ENCODE data around the gene LAMA5. TPM values are rescaled to one million over a fixed set of nuclear protein-coding genes. Genes with fewer than 3 reads are reported as not detected.

LAMA5 gene, protein sequence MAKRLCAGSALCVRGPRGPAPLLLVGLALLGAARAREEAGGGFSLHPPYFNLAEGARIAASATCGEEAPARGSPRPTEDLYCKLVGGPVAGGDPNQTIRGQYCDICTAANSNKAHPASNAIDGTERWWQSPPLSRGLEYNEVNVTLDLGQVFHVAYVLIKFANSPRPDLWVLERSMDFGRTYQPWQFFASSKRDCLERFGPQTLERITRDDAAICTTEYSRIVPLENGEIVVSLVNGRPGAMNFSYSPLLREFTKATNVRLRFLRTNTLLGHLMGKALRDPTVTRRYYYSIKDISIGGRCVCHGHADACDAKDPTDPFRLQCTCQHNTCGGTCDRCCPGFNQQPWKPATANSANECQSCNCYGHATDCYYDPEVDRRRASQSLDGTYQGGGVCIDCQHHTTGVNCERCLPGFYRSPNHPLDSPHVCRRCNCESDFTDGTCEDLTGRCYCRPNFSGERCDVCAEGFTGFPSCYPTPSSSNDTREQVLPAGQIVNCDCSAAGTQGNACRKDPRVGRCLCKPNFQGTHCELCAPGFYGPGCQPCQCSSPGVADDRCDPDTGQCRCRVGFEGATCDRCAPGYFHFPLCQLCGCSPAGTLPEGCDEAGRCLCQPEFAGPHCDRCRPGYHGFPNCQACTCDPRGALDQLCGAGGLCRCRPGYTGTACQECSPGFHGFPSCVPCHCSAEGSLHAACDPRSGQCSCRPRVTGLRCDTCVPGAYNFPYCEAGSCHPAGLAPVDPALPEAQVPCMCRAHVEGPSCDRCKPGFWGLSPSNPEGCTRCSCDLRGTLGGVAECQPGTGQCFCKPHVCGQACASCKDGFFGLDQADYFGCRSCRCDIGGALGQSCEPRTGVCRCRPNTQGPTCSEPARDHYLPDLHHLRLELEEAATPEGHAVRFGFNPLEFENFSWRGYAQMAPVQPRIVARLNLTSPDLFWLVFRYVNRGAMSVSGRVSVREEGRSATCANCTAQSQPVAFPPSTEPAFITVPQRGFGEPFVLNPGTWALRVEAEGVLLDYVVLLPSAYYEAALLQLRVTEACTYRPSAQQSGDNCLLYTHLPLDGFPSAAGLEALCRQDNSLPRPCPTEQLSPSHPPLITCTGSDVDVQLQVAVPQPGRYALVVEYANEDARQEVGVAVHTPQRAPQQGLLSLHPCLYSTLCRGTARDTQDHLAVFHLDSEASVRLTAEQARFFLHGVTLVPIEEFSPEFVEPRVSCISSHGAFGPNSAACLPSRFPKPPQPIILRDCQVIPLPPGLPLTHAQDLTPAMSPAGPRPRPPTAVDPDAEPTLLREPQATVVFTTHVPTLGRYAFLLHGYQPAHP (N-terminal part only)
- 100 to 1,000 TPM in 3 of 4 donors, 10 to 100 TPM in 1; 93.9 to 179 (median 117) TPM for total RNA-seq

DNA sequence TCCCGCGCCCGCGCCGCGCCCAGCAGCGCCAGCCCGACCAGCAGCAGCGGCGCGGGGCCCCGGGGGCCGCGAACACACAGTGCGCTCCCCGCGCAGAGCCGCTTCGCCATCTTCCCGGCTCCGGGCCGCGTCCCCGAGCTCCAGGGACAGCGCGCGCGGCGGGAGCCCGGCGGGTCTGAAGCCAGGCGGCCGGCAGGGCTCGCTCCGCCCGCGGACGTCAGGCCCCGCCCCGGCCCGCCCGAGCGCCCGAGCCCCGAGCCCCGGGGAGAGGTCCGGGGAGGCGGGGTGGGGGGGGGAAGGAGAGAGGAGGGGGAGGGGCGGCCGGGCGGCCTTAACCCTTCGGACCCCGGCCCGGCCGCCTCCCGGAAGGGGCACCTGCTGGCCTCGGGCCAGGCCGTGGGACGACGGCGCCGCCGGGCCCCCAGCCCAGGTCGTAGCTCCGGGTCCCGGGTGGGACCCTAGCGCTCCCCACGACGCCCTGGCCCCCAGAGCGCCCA is at the start of gene LAMA5:
LAMA5 (minus strand) TSS at position 177 of the 497 bp plus-strand sequence; CDS start at position 110, 67 bp downstream.
- DNase-seq = peak; percentile 74 to 75
- Histone ChIP-seq H3K36me3 (no peaks in the 10 kb centered on the region), H3K27me3 (no peaks in the 10 kb centered on the region), H3K27ac (peak within 1 kb of the TSS; percentile 87 to 97 (median 95)), H3K4me1 (peaks cover 79 to 87% of the 10 kb centered on the region in 2 donors), H3K9me3 (no peaks in the 10 kb centered on the region), H3K4me3 (replicated peaks in 1 of 3) (peak within 1 kb of the TSS; percentile 71 to 92 (median 76))
- TF ChIP-seq, protein P1, sequence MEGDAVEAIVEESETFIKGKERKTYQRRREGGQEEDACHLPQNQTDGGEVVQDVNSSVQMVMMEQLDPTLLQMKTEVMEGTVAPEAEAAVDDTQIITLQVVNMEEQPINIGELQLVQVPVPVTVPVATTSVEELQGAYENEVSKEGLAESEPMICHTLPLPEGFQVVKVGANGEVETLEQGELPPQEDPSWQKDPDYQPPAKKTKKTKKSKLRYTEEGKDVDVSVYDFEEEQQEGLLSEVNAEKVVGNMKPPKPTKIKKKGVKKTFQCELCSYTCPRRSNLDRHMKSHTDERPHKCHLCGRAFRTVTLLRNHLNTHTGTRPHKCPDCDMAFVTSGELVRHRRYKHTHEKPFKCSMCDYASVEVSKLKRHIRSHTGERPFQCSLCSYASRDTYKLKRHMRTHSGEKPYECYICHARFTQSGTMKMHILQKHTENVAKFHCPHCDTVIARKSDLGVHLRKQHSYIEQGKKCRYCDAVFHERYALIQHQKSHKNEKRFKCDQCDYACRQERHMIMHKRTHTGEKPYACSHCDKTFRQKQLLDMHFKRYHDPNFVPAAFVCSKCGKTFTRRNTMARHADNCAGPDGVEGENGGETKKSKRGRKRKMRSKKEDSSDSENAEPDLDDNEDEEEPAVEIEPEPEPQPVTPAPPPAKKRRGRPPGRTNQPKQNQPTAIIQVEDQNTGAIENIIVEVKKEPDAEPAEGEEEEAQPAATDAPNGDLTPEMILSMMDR (IDR thresholded peaks at IDR 0.05) = peak in 2 of 6 experiments; percentile 3 to 8
- TF ChIP-seq POLR2A (IDR thresholded peaks at IDR 0.05) = peak; percentile 65 to 82
- no CpG with 5 or more reads among the region's 70 CpGs for WGBS, 2 donors
- intact Hi-C loops (cut with DNase I) = no loop called here

DNA sequence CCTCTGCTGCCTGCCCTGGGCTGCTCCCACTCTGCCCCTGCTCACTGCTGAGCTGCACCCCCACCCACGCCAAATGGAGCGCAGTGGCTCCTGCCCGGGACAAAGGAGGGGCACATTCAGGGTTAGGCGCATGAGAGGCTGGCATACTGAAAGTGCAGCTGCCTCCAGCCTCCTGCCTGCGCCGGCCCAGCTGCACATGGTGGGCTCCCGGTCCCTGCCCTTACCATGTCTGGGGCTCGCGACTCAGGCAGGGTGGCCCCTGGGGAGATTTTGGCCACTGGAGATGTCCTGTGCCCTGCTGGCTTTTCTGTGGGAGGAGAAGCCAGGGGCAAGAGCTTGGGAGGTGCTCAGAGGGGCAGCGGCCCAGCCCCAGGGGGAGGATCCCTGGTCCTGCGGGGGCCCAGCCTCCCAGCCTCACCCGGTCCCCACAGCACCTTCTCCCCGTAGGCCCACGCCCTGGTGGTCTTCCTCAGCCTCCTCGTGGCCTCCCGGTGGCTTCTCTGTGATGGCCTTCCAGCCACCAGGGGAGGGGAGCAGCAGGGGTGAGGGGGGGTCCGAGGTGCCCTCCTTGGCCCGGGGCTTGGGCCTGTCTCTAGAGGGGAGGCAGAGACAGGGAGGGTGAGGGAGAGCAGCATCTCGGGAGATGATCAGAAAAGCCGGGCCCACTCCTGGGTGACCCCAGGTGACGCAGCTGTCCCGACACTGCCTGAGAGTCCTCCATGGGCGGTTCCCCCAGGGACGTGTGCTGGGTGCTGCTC is 48.4 kb upstream of the LAMA5 start:
- Histone ChIP-seq H3K9me3 (no peaks in the 10 kb centered on the region), H3K27ac (no peak overlapping the region), H3K36me3 (no peaks in the 10 kb centered on the region), H3K4me1 (peaks cover 3% of the 10 kb centered on the region in 2 donors), H3K4me3 (replicated peaks in 1 of 3) (no peak overlapping the region), H3K27me3 (no peaks in the 10 kb centered on the region)
- no peak for DNase-seq
- no peak for TF ChIP-seq POLR2A (IDR thresholded peaks at IDR 0.05)
- TF ChIP-seq, protein P1 (IDR thresholded peaks at IDR 0.05) = no peak
- intact Hi-C loops (cut with DNase I) = no loop called here
- 83 to 93% methylated on average over 8 to 9 of the region's 24 CpGs for WGBS, 2 donors

DNA sequence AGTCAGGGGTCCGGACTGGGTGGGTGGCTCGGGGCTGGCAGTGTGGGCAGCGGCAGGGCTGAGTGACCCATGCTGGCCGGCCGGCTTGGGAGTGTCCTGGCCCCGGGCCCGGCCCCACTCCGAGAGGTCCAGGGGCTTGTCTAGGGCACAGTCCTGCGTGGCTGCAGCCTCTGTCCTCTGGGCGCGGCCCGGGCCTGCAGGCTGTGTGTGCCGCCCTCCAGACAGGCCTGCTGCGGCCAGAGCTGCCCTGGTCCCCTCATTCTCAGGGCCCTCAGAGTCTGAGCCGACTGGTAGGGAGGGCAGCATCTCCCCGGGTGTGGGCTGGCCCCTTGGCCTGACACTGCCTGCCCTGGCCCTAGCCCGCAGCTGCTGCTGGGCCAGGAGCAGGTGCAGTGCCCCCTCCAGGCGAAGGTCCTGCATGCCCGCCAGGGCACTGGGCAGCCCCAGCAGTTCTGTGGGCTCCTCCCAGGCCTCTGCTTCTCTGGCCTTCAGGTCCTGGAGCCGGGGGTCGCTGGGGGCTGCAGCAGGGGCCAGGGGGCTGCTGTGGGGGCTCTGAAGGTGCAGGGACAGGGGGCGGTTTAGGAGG is 46.9 kb upstream of the LAMA5 start:
- Histone ChIP-seq H3K36me3 (no peaks in the 10 kb centered on the region), H3K9me3 (no peaks in the 10 kb centered on the region), H3K4me1 (peaks cover 18% of the 10 kb centered on the region in 2 donors), H3K27ac (no peak overlapping the region), H3K27me3 (no peaks in the 10 kb centered on the region), H3K4me3 (replicated peaks in 1 of 3) (no peak overlapping the region)
- TF ChIP-seq, protein P1 (IDR thresholded peaks at IDR 0.05) = no peak
- no peak for TF ChIP-seq POLR2A (IDR thresholded peaks at IDR 0.05)
- no peak for DNase-seq
- 85 to 89% methylated on average over 3 to 6 of the region's 22 CpGs for WGBS, 2 donors
- intact Hi-C loops (cut with DNase I) = no loop called here

DNA sequence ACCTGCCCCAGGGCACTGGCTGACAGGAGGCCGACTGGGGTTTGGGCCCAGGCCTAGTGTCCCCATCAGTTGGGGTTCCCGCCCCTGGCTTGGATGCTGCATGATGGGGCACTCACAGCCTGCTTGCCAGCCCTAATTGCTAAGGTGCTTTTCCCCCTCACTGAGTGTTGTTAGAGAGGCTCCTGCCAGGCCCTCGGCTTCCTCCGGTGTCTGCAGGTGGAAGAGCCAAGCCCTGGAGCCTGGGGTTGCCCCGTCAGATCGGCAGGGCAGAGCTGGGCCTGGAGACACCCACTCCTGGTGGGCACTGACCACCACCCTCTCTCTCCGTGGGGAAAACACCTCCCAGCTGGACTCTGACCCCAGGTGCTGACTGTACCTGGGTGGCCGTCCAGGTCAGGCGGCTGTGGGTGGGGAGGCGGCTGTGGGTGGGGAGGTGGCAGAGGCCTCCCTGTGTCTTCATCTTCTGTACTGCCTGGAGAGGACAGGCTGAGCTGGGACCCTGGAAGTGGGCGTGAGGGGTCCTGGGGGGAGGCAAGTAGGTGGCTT is 46.0 kb upstream of the LAMA5 start:
- whole genome bisulfite sequencing, 2 donors = 92 to 100% methylated on average over 5 to 10 of the region's 11 CpGs
- no peak for TF ChIP-seq POLR2A (IDR thresholded peaks at IDR 0.05)
- TF ChIP-seq, protein P1 (IDR thresholded peaks at IDR 0.05) = no peak

More for the DNA sequence above, 46.0 kb upstream of the LAMA5 start:
- no peaks in the 10 kb centered on the region for H3K36me3 ChIP-seq
- H3K9me3 ChIP-seq = no peaks in the 10 kb centered on the region
- peaks cover 18 to 26% of the 10 kb centered on the region in 2 donors for H3K4me1 ChIP-seq
- H3K27me3 ChIP-seq = no peaks in the 10 kb centered on the region
- intact Hi-C loops (cut with DNase I) = no loop called here
- no peak overlapping the region for H3K27ac ChIP-seq
- H3K4me3 ChIP-seq (replicated peaks in 1 of 3) = no peak overlapping the region
- no peak for DNase-seq

All from thyroid gland (tissue), 4 donors.